Activated CD4-positive, alpha-beta T cell treated with anti-CD3 and anti-CD28 coated beads, Interleukin-10, Interleukin-2, amounts not matched to agents 100 ng/mL and 50 ng/mL, durations not matched to agents 16 hours and 8 hours (primary cell): ENCODE measurements around the gene ADAR.

Source experiments
- DNase-seq: peaks from one replicate; pipeline ENCODE4 v3.0.0-alpha.2; 2020

ADAR gene

GRCh38 chr1:154583773-154584172, 24.2 kb downstream of the ADAR start:
- DNase-seq = no peak

GRCh38 chr1:154582885-154583284, 25.1 kb downstream of the ADAR start:
- DNase-seq = no peak

GRCh38 chr1:154581766-154582165, 26.2 kb downstream of the ADAR start:
- no peak for DNase-seq

- DNase-seq = no peak
These were observed 28.6 kb downstream of the ADAR start for GRCh38 chr1:154579374-154579773.

- DNase-seq = no peak
These were observed 29.9 kb downstream of the ADAR start for GRCh38 chr1:154578058-154578418.

- DNase-seq = no peak
These were observed 30.5 kb downstream of the ADAR start for GRCh38 chr1:154577346-154578057.

- no peak for DNase-seq
These were observed 31.9 kb downstream of the ADAR start for GRCh38 chr1:154575951-154576566.

GRCh38 chr1:154575147-154575927, 32.6 kb downstream of the ADAR start:
- no peak for DNase-seq

- no peak for DNase-seq
These were observed 33.3 kb downstream of the ADAR start for GRCh38 chr1:154574716-154575115.

- DNase-seq = no peak
These were observed 34.8 kb downstream of the ADAR start for GRCh38 chr1:154573168-154573510.

- DNase-seq = no peak
These were observed 35.4 kb downstream of the ADAR start for GRCh38 chr1:154572468-154573167.

GRCh38 chr1:154571964-154572288, 36.1 kb downstream of the ADAR start:
- DNase-seq = no peak

- DNase-seq = no peak
These were observed 36.6 kb downstream of the ADAR start for GRCh38 chr1:154571244-154571963.

GRCh38 chr1:154568157-154568815, 39.7 kb downstream of the ADAR start:
- DNase-seq = no peak

GRCh38 chr1:154567386-154568156, 40.4 kb downstream of the ADAR start, which contains the start of gene CHRNB2:
Gene CHRNB2 (plus strand): TSS chr1:154567778. CDS start chr1:154568045, 267 bp downstream.
- DNase-seq = peak; percentile 64

- no peak for DNase-seq
These were observed 42.1 kb downstream of the ADAR start for GRCh38 chr1:154565876-154566275.

GRCh38 chr1:154559466-154560044, 48.4 kb downstream of the ADAR start:
- DNase-seq = peak; percentile 92

GRCh38 chr1:154558720-154559465, 49.1 kb downstream of the ADAR start:
- DNase-seq = peak; percentile 100

GRCh38 chr1:154557939-154558719, 49.9 kb downstream of the ADAR start, which contains the start of gene UBE2Q1:
Gene UBE2Q1 (minus strand): TSS chr1:154558662. CDS start chr1:154558553, 109 bp downstream.
- peak; percentile 26 for DNase-seq
